Measurements from ENCODE around the gene RNF128. TPM values are rescaled to one million over a fixed set of nuclear protein-coding genes. Genes with fewer than 3 reads are reported as not detected.
"Not testable (repeated sequence)": the region's sequence is repeated elsewhere in the genome, so short reads cannot be mapped to it uniquely, and the experiment has no call there.

The RNF128 gene
- polyA plus RNA-seq, 1 of the 3 experiments (the other 2 are of a cell fraction) = not detected

DNA sequence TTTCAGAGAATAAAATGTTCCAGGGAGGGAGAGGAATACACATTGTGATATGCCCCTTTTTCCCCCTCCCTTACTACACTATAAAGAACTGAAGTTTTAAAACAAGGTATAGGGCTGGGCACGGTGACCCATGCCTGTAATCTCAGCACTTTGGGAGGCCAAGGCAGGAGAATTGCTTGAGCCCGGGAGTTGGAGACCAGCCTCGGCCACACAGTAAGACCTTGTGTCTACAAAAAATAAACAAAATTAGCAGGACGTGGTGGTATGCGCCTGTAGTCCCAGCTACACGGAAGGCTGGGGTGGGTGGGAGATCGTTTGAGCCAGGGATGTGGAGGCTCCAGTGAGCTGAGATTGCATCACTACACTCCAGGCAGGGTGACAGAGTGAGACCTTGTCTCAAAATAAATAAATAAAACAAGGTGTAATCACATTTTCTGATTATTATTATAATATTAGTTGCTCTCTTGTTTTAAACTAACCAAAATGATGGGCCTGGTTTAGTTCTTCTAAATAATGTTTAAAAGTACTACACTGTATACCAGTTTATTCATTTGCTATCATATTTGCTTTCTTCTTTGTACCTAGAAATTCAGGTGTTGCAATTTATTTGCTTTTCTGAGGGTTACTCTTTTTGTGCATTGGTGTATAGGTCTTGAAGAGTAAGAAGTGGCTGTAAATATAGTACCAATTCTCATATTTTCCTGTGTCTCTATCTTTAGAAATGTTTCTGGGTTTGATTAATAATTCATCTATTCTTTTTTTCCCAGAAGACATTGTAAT lies 84.8 kb downstream of the RNF128 start:
- Histone ChIP-seq H3K27ac (ENCODE audit: low read depth in 2 of 2, low read length in 1 of 2) (no peak overlapping the region), H4K20me1 (ENCODE audit: insufficient read depth) (no peaks in the 10 kb centered on the region), H2AFZ (ENCODE audit: low read depth) (no peak overlapping the region), H3K9me2 (no peaks in the 10 kb centered on the region), H3K27me3 (ENCODE audit: insufficient read depth) (peaks cover 8% of the 10 kb centered on the region; the same call in 1 of the 2 replicates), H3K4me3 (ENCODE audit: low read depth in 2 of 2, low read length in 1 of 2) (no peak overlapping the region), H3F3A (replicated peaks; ENCODE audit: insufficient read depth) (no peaks in the 10 kb centered on the region), H3K9me3 (no peaks in the 10 kb centered on the region), H3K9ac (no peak overlapping the region), H3K79me2 (ENCODE audit: insufficient read depth) (no peaks in the 10 kb centered on the region), H3K4me1 (ENCODE audit: control insufficient read depth in 1 of 2, insufficient read depth in 2 of 2, low read depth in 1 of 2, low read length in 1 of 2) (no peaks in the 10 kb centered on the region), H3K4me2 (no peak overlapping the region), H3K36me3 (replicated peaks in 1 of 2; ENCODE audit: control insufficient read depth in 1 of 2, insufficient read depth in 2 of 2, low read length in 1 of 2) (no peaks in the 10 kb centered on the region)
- DNase-seq = no peak
- POLR2A ChIA-PET = no interaction called here
- WGBS (ENCODE audit: low lambda C conversion rate) = 23% methylated on average over 7 of the region's 7 CpGs
- CTCF ChIA-PET = no interaction called here
- TF ChIP-seq, protein P1, sequence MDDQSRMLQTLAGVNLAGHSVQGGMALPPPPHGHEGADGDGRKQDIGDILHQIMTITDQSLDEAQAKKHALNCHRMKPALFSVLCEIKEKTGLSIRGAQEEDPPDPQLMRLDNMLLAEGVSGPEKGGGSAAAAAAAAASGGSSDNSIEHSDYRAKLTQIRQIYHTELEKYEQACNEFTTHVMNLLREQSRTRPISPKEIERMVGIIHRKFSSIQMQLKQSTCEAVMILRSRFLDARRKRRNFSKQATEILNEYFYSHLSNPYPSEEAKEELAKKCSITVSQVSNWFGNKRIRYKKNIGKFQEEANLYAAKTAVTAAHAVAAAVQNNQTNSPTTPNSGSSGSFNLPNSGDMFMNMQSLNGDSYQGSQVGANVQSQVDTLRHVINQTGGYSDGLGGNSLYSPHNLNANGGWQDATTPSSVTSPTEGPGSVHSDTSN (IDR thresholded peaks at IDR 0.05) = no peak
- TF ChIP-seq EZH2phosphoT487 (IDR thresholded peaks at IDR 0.05; ENCODE audit: borderline replicate concordance, low read depth) (no peak), RXRA (IDR thresholded peaks at IDR 0.05; ENCODE audit: borderline replicate concordance, low read depth) (no peak), USF2 (IDR thresholded peaks at IDR 0.05; ENCODE audit: borderline replicate concordance, low read depth, low read length) (no peak), SIN3A (IDR thresholded peaks at IDR 0.05; ENCODE audit: borderline replicate concordance, low read depth, low read length) (no peak), TAF1 (IDR thresholded peaks at IDR 0.05; ENCODE audit: borderline replicate concordance, low read depth, low read length) (no peak)
- TF ChIP-seq, protein P2, sequence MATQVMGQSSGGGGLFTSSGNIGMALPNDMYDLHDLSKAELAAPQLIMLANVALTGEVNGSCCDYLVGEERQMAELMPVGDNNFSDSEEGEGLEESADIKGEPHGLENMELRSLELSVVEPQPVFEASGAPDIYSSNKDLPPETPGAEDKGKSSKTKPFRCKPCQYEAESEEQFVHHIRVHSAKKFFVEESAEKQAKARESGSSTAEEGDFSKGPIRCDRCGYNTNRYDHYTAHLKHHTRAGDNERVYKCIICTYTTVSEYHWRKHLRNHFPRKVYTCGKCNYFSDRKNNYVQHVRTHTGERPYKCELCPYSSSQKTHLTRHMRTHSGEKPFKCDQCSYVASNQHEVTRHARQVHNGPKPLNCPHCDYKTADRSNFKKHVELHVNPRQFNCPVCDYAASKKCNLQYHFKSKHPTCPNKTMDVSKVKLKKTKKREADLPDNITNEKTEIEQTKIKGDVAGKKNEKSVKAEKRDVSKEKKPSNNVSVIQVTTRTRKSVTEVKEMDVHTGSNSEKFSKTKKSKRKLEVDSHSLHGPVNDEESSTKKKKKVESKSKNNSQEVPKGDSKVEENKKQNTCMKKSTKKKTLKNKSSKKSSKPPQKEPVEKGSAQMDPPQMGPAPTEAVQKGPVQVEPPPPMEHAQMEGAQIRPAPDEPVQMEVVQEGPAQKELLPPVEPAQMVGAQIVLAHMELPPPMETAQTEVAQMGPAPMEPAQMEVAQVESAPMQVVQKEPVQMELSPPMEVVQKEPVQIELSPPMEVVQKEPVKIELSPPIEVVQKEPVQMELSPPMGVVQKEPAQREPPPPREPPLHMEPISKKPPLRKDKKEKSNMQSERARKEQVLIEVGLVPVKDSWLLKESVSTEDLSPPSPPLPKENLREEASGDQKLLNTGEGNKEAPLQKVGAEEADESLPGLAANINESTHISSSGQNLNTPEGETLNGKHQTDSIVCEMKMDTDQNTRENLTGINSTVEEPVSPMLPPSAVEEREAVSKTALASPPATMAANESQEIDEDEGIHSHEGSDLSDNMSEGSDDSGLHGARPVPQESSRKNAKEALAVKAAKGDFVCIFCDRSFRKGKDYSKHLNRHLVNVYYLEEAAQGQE (IDR thresholded peaks at IDR 0.05; ENCODE audit: low read depth, low read length) = no peak

DNA sequence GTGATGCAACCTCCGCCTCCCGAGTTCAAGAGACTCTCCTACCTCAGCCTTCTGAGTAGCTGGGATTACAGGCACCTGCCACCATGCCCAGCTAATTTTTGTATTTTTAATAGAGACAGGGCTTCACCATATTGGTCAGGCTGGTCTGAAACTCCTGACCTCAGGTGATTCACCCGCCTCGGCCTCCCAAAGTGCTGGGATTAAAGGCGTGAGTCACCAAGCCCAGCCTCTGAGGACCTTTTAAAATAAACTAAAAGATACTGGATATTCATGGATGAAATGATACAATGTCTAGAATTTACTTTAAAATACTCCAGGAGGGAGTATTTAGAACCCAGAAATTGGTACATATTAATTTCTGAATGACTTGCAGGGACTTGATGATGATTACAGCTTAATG lies 86.4 kb downstream of the RNF128 start:
- H3K36me3 ChIP-seq (replicated peaks in 1 of 2; ENCODE audit: control insufficient read depth in 1 of 2, insufficient read depth in 2 of 2, low read length in 1 of 2); DNase-seq; H3K9me2 ChIP-seq; H3K27me3 ChIP-seq (ENCODE audit: insufficient read depth); H3F3A ChIP-seq (replicated peaks; ENCODE audit: insufficient read depth); H3K4me2 ChIP-seq; H4K20me1 ChIP-seq (ENCODE audit: insufficient read depth); H3K4me1 ChIP-seq (ENCODE audit: control insufficient read depth in 1 of 2, insufficient read depth in 2 of 2, low read depth in 1 of 2, low read length in 1 of 2); H3K9ac ChIP-seq; H3K79me2 ChIP-seq (ENCODE audit: insufficient read depth); H2AFZ ChIP-seq (ENCODE audit: low read depth); H3K27ac ChIP-seq (ENCODE audit: low read depth in 2 of 2, low read length in 1 of 2); H3K9me3 ChIP-seq; H3K4me3 ChIP-seq (ENCODE audit: low read depth in 2 of 2, low read length in 1 of 2); POLR2A ChIA-PET: not testable (repeated sequence)
- CTCF ChIA-PET = interaction anchor here (0.9 kb wide), 1 partner anchor 50 kb away, joined by 3 read pairs; no protein-coding TSS in a partner anchor
- 8% methylated on average over 5 of the region's 5 CpGs for WGBS (ENCODE audit: low lambda C conversion rate)

- H3K27ac ChIP-seq (ENCODE audit: low read depth in 2 of 2, low read length in 1 of 2); H3K4me2 ChIP-seq; H2AFZ ChIP-seq (ENCODE audit: low read depth); H3K9me3 ChIP-seq; H3K27me3 ChIP-seq (ENCODE audit: insufficient read depth); H3K36me3 ChIP-seq (replicated peaks in 1 of 2; ENCODE audit: control insufficient read depth in 1 of 2, insufficient read depth in 2 of 2, low read length in 1 of 2); H3K9me2 ChIP-seq; H3F3A ChIP-seq (replicated peaks; ENCODE audit: insufficient read depth); H3K4me3 ChIP-seq (ENCODE audit: low read depth in 2 of 2, low read length in 1 of 2); POLR2A ChIA-PET; H4K20me1 ChIP-seq (ENCODE audit: insufficient read depth); CTCF ChIA-PET; H3K9ac ChIP-seq; H3K79me2 ChIP-seq (ENCODE audit: insufficient read depth); DNase-seq; H3K4me1 ChIP-seq (ENCODE audit: control insufficient read depth in 1 of 2, insufficient read depth in 2 of 2, low read depth in 1 of 2, low read length in 1 of 2): not testable (repeated sequence)
- WGBS (ENCODE audit: low lambda C conversion rate) = 30% methylated on average over 3 of the region's 3 CpGs
These were observed 87.6 kb downstream of the RNF128 start for GRCh38 chrX:106814093-106814492.
